ENCODE measurements around the gene GNG13.

GRCh38 chr16:752007-752312, 48.6 kb downstream of the GNG13 start:
- no peak for TF ChIP-seq POLR2AphosphoS5 (IDR thresholded peaks at IDR 0.05; ENCODE audit: low read depth)
- TF ChIP-seq CTCF (IDR thresholded peaks at IDR 0.05; ENCODE audit: insufficient read depth, low read length): no peak
- TF ChIP-seq REST (IDR thresholded peaks at IDR 0.05; ENCODE audit: insufficient replicate concordance, low read depth): no peak
- no peak for TF ChIP-seq GABPA (IDR thresholded peaks at IDR 0.05; ENCODE audit: low read depth)
- no peak for TF ChIP-seq SPI1 (IDR thresholded peaks at IDR 0.05; ENCODE audit: borderline replicate concordance, low read depth)

All from HL-60 (cell line).